Measurements from ENCODE around the gene NPW. TPM values are rescaled to one million over a fixed set of nuclear protein-coding genes. Genes with fewer than 3 reads are reported as not detected.

Gene NPW
- total and polyA plus RNA-seq, 9 of the 15 experiments (the other 6 are each of a cell fraction or from before 2014, with no cell fraction given), result 0.14 to 4.0 (median 2.6) TPM; not detected in 4

GRCh38 chr16:1976951-1977874, 42.4 kb upstream of the NPW start:
- WGBS (ENCODE audit: insufficient coverage, low coverage, missing lambda C conversion rate), result 92% methylated on average over 22 of the region's 33 CpGs
- Histone ChIP-seq H4K20me1 (replicated peaks; ENCODE audit: control insufficient read depth, insufficient read depth, low read length) (no peaks in the 10 kb centered on the region), H2AFZ (ENCODE audit: low read depth, low read length) (no peak overlapping the region), H3K9me1 (ENCODE audit: control insufficient read depth, insufficient read depth, low read length) (no peaks in the 10 kb centered on the region), H3K4me3 (no peak overlapping the region), H3K4me2 (ENCODE audit: insufficient read depth, low read length) (no peak overlapping the region), H3K27ac (ENCODE audit: extremely low read depth, low read depth, low read length) (no peak overlapping the region), H3K4me1 (replicated peaks in 1 of 2; ENCODE audit: control insufficient read depth in 2 of 2, insufficient read depth in 2 of 2, low read length in 2 of 2) (peaks cover 3 to 91% of the 10 kb centered on the region in 2 experiments; a peak in 3 of 5 replicates), H3K36me3 (ENCODE audit: control insufficient read depth, insufficient read depth, low read length) (peaks cover 62% of the 10 kb centered on the region; the same call in 2 of the 3 replicates), H3K27me3 (ENCODE audit: control insufficient read depth in 2 of 2, insufficient read depth in 2 of 2, low read length in 2 of 2) (no peaks in the 10 kb centered on the region), H3K79me2 (ENCODE audit: control insufficient read depth, insufficient read depth, low read length) (peaks cover 23% of the 10 kb centered on the region), H3K9ac (ENCODE audit: insufficient read depth in 1 of 2, low read depth in 2 of 2, low read length in 2 of 2) (no peak overlapping the region), H3K9me3 (replicated peaks; ENCODE audit: control insufficient read depth, insufficient read depth, low read depth, low read length) (no peaks in the 10 kb centered on the region)
- TF ChIP-seq MNT (conservative IDR thresholded peaks at IDR 0.05) (no peak), CREBBP (IDR thresholded peaks at IDR 0.05; ENCODE audit: low read depth, low read length) (no peak), HNRNPUL1 (IDR thresholded peaks at IDR 0.05; ENCODE audit: low read length) (no peak), CEBPG (CRISPR knock-in tag; IDR thresholded peaks at IDR 0.05) (no peak), CEBPG (tag; conservative IDR thresholded peaks at IDR 0.05 in 1 of 2, IDR thresholded peaks at IDR 0.05 in 1 of 2) (no peak), MTF1 (CRISPR knock-in tag; IDR thresholded peaks at IDR 0.05; ENCODE audit: borderline replicate concordance) (no peak), JUND (IDR thresholded peaks at IDR 0.05; ENCODE audit: borderline replicate concordance, low read depth, low read length) (no peak), JUND (tag; IDR thresholded peaks at IDR 0.05; ENCODE audit: borderline replicate concordance, low read depth, low read length) (no peak), ZNF589 (CRISPR knock-in tag; IDR thresholded peaks at IDR 0.05; ENCODE audit: low read depth) (no peak), ZNF764 (CRISPR knock-in tag; IDR thresholded peaks at IDR 0.05; ENCODE audit: low read depth) (no peak), ZNF124 (CRISPR knock-in tag; IDR thresholded peaks at IDR 0.05) (no peak), ILK (tag; IDR thresholded peaks at IDR 0.05; ENCODE audit: borderline replicate concordance, low read depth) (no peak), KDM4B (IDR thresholded peaks at IDR 0.05; ENCODE audit: borderline replicate concordance in 2 of 2, low read depth in 1 of 2) (no peak)
- POLR2A ChIA-PET, result interaction anchor here (0.6 to 2.7 kb wide), 6 partner anchors 8 to 48 kb away, joined by 3 to 30 read pairs (median 4); partner anchors contain the start of gene RPS2
- in situ Hi-C loops (cut with MboI) (no loop called here), intact Hi-C loops (cut with micrococcal nuclease) (no loop called here)
- BruUV-seq (replicated peaks), result no TSS peak
- no peak for FAIRE-seq
- ATAC-seq, result no peak
- DNase-seq (ENCODE audit: extremely low read depth in 1 of 4, low spot score in 3 of 4), result peak in 1 of 4 experiments; percentile 25
- CTCF ChIA-PET (ENCODE audit: low intra/inter-chr PET ratio), result no interaction called here

All from K562 (cell line).